ENCODE data around the gene ACADL.
"Not testable (repeated sequence)": the region's sequence is repeated elsewhere in the genome, so short reads cannot be mapped to it uniquely, and the experiment has no call there.

ACADL gene

GRCh38 chr2:210199854-210200253, 25.4 kb downstream of the ACADL start:
- DNase-seq: no peak

GRCh38 chr2:210199186-210199765, 26.0 kb downstream of the ACADL start:
- no peak for DNase-seq

- DNase-seq: no peak
Observed at GRCh38 chr2:210198326-210198725, 26.9 kb downstream of the ACADL start.

GRCh38 chr2:210197720-210198119, 27.5 kb downstream of the ACADL start:
- no peak for DNase-seq

- DNase-seq: no peak
Observed at GRCh38 chr2:210195101-210195852, 30.0 kb downstream of the ACADL start.

GRCh38 chr2:210190345-210190744, 34.9 kb downstream of the ACADL start:
- DNase-seq: no peak

GRCh38 chr2:210189452-210190138, 35.7 kb downstream of the ACADL start:
- DNase-seq: no peak

GRCh38 chr2:210188755-210189154, 36.5 kb downstream of the ACADL start:
- no peak for DNase-seq

- no peak for DNase-seq
Observed at GRCh38 chr2:210188190-210188589, 37.1 kb downstream of the ACADL start.

GRCh38 chr2:210183936-210184335, 41.3 kb downstream of the ACADL start:
- not testable (repeated sequence) for DNase-seq

GRCh38 chr2:210181606-210182088, 43.6 kb downstream of the ACADL start:
- peak; percentile 2 for DNase-seq

- DNase-seq: not testable (repeated sequence)
Observed at GRCh38 chr2:210181033-210181605, 44.1 kb downstream of the ACADL start.

- no peak for DNase-seq
Observed at GRCh38 chr2:210180477-210180876, 44.8 kb downstream of the ACADL start.

- DNase-seq: no peak
Observed at GRCh38 chr2:210179351-210179990, 45.8 kb downstream of the ACADL start.

GRCh38 chr2:210177769-210178168, 47.5 kb downstream of the ACADL start:
- no peak for DNase-seq

GRCh38 chr2:210177115-210177514, 48.1 kb downstream of the ACADL start:
- not testable (repeated sequence) for DNase-seq

GRCh38 chr2:210174086-210174485, 51.2 kb downstream of the ACADL start:
- no peak for DNase-seq

GRCh38 chr2:210172219-210172575, 53.0 kb downstream of the ACADL start:
- DNase-seq: no peak

GRCh38 chr2:210171309-210172218, 53.7 kb downstream of the ACADL start, which contains the start of gene KANSL1L:
TSS of gene KANSL1L (minus strand) at chr2:210171409. CDS start at chr2:210154582, 16,827 bp downstream.
- DNase-seq: peak; percentile 97

- peak; percentile 98 for DNase-seq
Observed at GRCh38 chr2:210170446-210171303, 54.6 kb downstream of the ACADL start.

- no peak for DNase-seq
Observed at GRCh38 chr2:210170196-210170445, 55.1 kb downstream of the ACADL start.

All from stimulated activated CD4-positive, alpha-beta T cell treated with anti-CD3 and anti-CD28 coated beads, Interleukin-4, amount 100 ng/mL, for 1 hour (primary cell).